Thyroid gland (tissue), 4 donors: Measurements from ENCODE around the gene TRABD2A.

Experiments used
- POLR2A ChIP-seq, 2 donors: fragments of 450-650 bp; IDR thresholded peaks; one replicate each; pipeline ENCODE4 v1.6.1; 2017; ENCODE audit warnings: antibody characterized with exemption in 2 of 2, mild to moderate bottlenecking in 2 of 2, moderate library complexity in 1 of 2
- TF ChIP-seq, protein P1 (sequence below), 6 experiments: fragments of 200-600 bp in 3 of 6; fragments of 450-650 bp in 3 of 6; sonication (generic) in 3 of 6; IDR thresholded peaks; one replicate each; pipeline ENCODE4 v1.5.1; 2016 to 2019; ENCODE audit warnings: antibody characterized with exemption in 6 of 6, mild to moderate bottlenecking in 2 of 6, inconsistent platforms in 1 of 6, moderate library complexity in 1 of 6

DNA sequence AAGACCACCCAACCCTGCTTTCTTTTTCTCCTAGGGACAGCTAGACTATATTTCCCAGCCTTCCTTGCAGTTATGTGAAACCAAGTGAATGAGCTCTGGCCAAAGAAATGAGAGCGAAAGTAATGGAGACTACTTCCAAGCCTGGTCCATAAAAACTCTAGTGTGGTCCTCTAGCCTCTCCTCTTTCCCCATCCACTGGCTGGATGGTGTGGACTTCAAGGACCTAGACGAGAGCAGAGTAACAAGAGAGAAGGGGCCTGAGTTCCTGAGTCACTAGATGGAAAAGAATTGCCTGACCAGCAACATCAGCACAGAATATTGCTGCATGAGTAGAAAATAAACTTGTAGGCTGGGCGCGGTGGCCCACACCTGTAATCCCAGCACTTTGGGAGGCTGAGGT, 21.6 kb upstream of the TRABD2A start:
- TF ChIP-seq, protein P1, sequence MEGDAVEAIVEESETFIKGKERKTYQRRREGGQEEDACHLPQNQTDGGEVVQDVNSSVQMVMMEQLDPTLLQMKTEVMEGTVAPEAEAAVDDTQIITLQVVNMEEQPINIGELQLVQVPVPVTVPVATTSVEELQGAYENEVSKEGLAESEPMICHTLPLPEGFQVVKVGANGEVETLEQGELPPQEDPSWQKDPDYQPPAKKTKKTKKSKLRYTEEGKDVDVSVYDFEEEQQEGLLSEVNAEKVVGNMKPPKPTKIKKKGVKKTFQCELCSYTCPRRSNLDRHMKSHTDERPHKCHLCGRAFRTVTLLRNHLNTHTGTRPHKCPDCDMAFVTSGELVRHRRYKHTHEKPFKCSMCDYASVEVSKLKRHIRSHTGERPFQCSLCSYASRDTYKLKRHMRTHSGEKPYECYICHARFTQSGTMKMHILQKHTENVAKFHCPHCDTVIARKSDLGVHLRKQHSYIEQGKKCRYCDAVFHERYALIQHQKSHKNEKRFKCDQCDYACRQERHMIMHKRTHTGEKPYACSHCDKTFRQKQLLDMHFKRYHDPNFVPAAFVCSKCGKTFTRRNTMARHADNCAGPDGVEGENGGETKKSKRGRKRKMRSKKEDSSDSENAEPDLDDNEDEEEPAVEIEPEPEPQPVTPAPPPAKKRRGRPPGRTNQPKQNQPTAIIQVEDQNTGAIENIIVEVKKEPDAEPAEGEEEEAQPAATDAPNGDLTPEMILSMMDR (IDR thresholded peaks at IDR 0.05) = no peak
- TF ChIP-seq POLR2A (IDR thresholded peaks at IDR 0.05) = no peak
